GM18517 (cell line): ENCODE measurements around the gene CFAP46.

ENCODE experiments used
- ATAC-seq: cut with Tn5 transposase; IDR thresholded peaks from one replicate; pipeline ENCODE4 v1.9.1; 2021; ENCODE audit warnings: mild to moderate bottlenecking, moderate library complexity; ENCODE audit not compliant: unreplicated experiment

The CFAP46 gene

GRCh38 chr10:132946806-132947546 is 4.6 kb upstream of the CFAP46 start:
- no peak for ATAC-seq

- no peak for ATAC-seq
Observed at GRCh38 chr10:132946311-132946710, 3.9 kb upstream of the CFAP46 start.

- ATAC-seq = no peak
Observed at GRCh38 chr10:132945894-132946255, 3.5 kb upstream of the CFAP46 start.

- no peak for ATAC-seq
Observed at GRCh38 chr10:132945125-132945893, 2.9 kb upstream of the CFAP46 start.

- ATAC-seq = no peak
Observed at GRCh38 chr10:132944510-132944909, 2.1 kb upstream of the CFAP46 start.

GRCh38 chr10:132943791-132944404 is 1.5 kb upstream of the CFAP46 start:
- no peak for ATAC-seq

- ATAC-seq = no peak
Observed at GRCh38 chr10:132943058-132943790, 854 bp upstream of the CFAP46 start.

- no peak for ATAC-seq
Observed at GRCh38 chr10:132941640-132942051, 724 bp downstream of the CFAP46 start.

GRCh38 chr10:132940791-132941465 is 1.4 kb downstream of the CFAP46 start:
- ATAC-seq = no peak

GRCh38 chr10:132939957-132940790 is 2.2 kb downstream of the CFAP46 start:
- ATAC-seq = no peak

GRCh38 chr10:132939378-132939955 is 2.9 kb downstream of the CFAP46 start:
- ATAC-seq = no peak

- ATAC-seq = no peak
Observed at GRCh38 chr10:132938472-132939339, 3.7 kb downstream of the CFAP46 start.

GRCh38 chr10:132937861-132938260 is 4.5 kb downstream of the CFAP46 start:
- no peak for ATAC-seq

- ATAC-seq = no peak
Observed at GRCh38 chr10:132934953-132935352, 7.4 kb downstream of the CFAP46 start.

GRCh38 chr10:132933308-132934042 is 8.9 kb downstream of the CFAP46 start:
- no peak for ATAC-seq

- ATAC-seq = no peak
Observed at GRCh38 chr10:132932461-132933307, 9.7 kb downstream of the CFAP46 start.
